ENCODE data around the gene VGLL2.
"Not testable (repeated sequence)": the region's sequence is repeated elsewhere in the genome, so short reads cannot be mapped to it uniquely, and the experiment has no call there.

DNA sequence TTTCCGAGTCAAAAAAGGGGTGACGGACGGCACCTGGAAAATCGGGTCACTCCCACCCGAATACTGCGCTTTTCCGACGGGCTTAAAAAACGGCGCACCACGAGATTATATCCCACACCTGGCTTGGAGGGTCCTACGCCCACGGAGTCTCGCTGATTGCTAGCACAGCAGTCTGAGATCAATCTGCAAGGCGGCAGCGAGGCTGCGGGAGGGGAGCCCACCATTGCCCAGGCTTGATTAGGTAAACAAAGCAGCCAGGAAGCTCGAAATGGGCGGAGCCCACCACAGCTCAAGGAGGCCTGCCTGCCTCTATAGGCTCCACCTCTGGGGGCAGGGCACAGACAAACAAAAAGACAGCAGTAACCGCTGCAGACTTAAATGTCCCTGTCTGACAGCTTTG, 20.4 kb upstream of the VGLL2 start:
- not testable (repeated sequence) for TF ChIP-seq CTCF (IDR thresholded peaks at IDR 0.05; ENCODE audit: low read length); EZH2 (IDR thresholded peaks at IDR 0.05; ENCODE audit: borderline replicate concordance, low read length)
